EL (cell line): ENCODE measurements around the gene USPL1.

Experiments
- DNase-seq: peaks from one replicate; pipeline ENCODE4 v3.0.0-alpha.2; 2016

Gene USPL1

GRCh38 chr13:30698488-30699005 lies 80.8 kb downstream of the USPL1 start:
- DNase-seq, result no peak

DNA sequence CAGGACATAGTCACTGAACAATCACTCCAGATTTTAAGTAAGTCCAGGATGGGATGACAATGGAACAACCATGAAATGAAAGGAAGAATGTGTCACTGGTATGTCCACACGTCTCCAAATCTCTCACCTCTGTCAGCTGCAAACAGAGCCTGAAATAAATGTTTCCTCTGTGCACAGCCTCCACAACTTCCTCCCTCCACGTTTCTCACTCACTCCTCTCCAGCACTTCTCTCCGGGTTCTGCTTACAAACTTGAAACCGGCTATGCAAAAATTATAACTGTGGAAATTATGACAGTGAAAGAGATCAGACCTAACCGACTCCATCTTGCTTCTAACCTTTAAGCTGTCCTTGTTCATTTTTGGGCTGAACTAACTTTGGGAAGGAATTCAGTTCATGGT lies 82.6 kb downstream of the USPL1 start:
- no peak for DNase-seq

DNA sequence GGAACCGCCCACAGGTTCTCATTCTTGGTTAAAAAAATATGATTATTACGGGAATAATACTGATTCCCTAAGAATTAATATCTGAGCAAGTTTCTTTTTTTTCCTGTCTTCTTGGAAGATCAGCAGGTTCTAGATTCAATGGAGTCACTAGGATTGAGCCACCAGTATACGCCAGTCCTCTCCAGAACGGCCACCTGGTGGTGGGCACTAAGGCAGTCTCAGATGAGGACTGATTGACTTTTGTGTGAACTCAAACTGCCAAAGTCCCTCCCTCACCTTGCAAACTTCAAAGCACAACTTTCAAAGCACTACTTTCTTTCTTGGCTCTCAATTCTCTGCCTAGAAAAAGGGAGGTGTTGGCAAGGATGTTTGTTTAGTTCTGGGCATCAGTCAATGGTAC lies 84.3 kb downstream of the USPL1 start:
- DNase-seq, result no peak

- no peak for DNase-seq
These were observed 86.9 kb downstream of the USPL1 start for GRCh38 chr13:30704596-30704995.

DNA sequence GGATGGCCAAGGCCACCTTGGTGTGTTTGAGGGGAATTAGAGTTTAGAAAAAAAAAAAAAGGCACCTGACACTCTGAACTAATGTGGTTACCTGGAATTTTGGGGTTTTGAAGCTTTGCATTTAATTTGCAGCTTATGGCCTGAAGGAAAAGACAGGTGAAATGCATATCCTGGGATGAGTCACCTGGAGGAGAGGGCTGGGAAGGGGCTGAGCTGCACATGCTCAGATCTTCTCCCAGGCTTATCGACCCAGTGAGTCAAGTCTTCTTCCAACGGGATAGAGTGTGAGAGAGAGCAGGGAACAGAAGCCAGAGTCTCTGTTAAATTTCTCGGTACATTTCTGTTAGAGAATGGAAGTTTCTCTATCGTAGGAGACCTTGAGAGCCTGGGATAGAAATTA lies 88.0 kb downstream of the USPL1 start:
- DNase-seq, result no peak

GRCh38 chr13:30708541-30708940 lies 90.8 kb downstream of the USPL1 start:
- DNase-seq, result peak; percentile 52
